Naive B cell (primary cell): ENCODE data around the gene SEC14L5. TPM values are rescaled to one million over a fixed set of nuclear protein-coding genes. Genes with fewer than 3 reads are reported as not detected.

ENCODE experiments used
- ATAC-seq, 2 donors: fragments of 150-1000 bp; cut with Tn5 transposase; 2 replicates each; pipeline ENCODE4 v1.10.0; 2021; ENCODE audit warnings: low read depth in 2 of 2, mild to moderate bottlenecking in 2 of 2, moderate library complexity in 2 of 2
- DNase-seq: peaks from one replicate; pipeline ENCODE4 v3.0.0; 2022
- H3K27ac Mint-ChIP-seq, 6 donors: one replicate each; pipeline ENCODE4 v1.8.0; 2020 to 2022; ENCODE audit warnings: mild to moderate bottlenecking in 6 of 6, mixed read lengths in 6 of 6, moderate library complexity in 5 of 6, inconsistent platforms in 2 of 6
- H3K27me3 Mint-ChIP-seq, 3 donors: one replicate each; pipeline ENCODE4 v1.8.0; 2021 to 2022; ENCODE audit warnings: mixed read lengths in 3 of 3, mild to moderate bottlenecking in 1 of 3
- H3K36me3 Mint-ChIP-seq, 2 donors: one replicate each; pipeline ENCODE4 v1.8.0; 2020 to 2022; ENCODE audit warnings: mixed read lengths in 2 of 2, inconsistent platforms in 1 of 2, mild to moderate bottlenecking in 1 of 2
- H3K4me1 Mint-ChIP-seq, 3 donors: one replicate each; pipeline ENCODE4 v1.8.0; 2020 to 2022; ENCODE audit warnings: mixed read lengths in 3 of 3, inconsistent platforms in 1 of 3, mild to moderate bottlenecking in 1 of 3, moderate library complexity in 1 of 3
- H3K4me3 Mint-ChIP-seq, 8 donors: one replicate each; pipeline ENCODE4 v1.8.0; 2020 to 2022; ENCODE audit warnings: mild to moderate bottlenecking in 8 of 8, mixed read lengths in 8 of 8, moderate library complexity in 8 of 8, inconsistent platforms in 2 of 8
- H3K9me3 Mint-ChIP-seq, 7 donors: one replicate each; pipeline ENCODE4 v1.8.0; 2020 to 2022; ENCODE audit warnings: mixed read lengths in 7 of 7, mild to moderate bottlenecking in 5 of 7, inconsistent platforms in 2 of 7, moderate library complexity in 1 of 7
- polyA plus RNA-seq, 6 donors: library from polyadenylated mRNA; unstranded; fragments of 300-500 nt; fragmentation: Illumina TruSeq; gene quantifications; one replicate each; pipeline ENCODE4 v1.2.3, GENCODE V29; 2021; ENCODE audit warnings: low read depth in 6 of 6

The SEC14L5 gene
- polyA plus RNA-seq, 6 donors from 2014 or later = 0.08 to 0.48 (median 0.43) TPM; not detected in 3

DNA sequence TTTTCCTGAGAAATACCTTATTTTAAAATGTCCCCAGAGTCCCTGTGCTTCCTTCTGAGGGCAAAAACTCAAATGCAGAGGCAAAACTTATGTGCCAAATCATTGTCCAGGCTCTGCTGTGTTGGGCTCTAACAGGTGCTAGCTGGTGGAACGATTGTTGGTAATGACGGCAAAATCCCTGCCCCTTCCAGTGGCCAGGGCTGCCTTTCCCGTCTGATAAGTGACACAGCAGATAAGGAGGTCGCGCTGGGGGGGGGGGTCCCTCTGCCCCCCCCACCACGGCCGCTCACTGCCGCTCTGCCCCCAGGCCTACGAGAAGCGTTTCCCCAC lies 29.1 kb downstream of the SEC14L5 start:
- Mint-ChIP-seq H3K36me3 (peaks cover 0 to 8% of the 10 kb centered on the region in 2 donors), H3K27ac (peak overlapping the region in 1 of 6 donors; percentile 21), H3K4me1 (peaks cover 0 to 7% (median 0%) of the 10 kb centered on the region in 3 donors), H3K27me3 (peaks cover 40 to 58% (median 50%) of the 10 kb centered on the region in 3 donors), H3K9me3 (peaks cover 2 to 28% (median 15%) of the 10 kb centered on the region in 7 donors), H3K4me3 (peak overlapping the region in 3 of 8 donors; percentile 33 to 54 (median 37))
- DNase-seq = no peak
- no peak for ATAC-seq

DNA sequence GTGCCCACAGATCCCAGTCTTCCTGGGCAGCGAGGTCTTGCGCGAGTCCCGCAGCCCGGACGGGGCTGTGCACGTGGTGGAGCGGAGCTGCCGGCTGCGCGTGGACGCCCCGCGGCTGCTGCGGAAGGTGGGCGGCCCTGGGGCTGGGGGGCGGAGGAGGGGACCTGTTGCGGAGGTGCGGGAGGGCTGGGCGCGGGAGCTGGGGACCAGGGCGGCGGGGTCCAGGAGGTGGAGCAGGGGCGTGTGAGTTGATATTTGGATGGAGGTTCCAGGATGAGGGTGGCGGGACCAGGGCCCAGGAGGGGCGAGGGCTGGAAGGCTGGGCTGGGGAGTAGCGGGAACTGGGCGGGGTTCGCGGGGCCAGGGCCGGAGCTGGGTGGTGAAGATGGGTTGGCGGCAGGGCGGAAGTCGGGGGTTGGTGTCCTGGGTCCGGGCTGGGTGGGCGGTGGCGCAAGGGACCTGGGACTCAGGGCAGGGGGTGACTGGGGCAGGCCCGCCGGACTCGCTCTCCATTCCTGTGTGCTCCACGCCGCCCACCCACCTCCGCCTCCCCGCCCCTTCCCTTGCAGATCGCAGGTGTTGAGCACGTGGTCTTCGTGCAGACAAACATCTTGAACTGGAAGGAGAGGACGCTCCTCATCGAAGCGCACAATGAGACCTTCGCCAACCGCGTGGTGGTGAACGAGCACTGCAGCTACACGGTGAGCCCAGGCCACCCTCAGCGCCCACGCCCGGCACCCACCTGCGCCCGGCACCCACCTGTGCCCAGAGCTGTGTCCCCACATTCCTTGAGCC lies 29.6 kb downstream of the SEC14L5 start:
- H3K27me3 Mint-ChIP-seq = peaks cover 44 to 60% (median 52%) of the 10 kb centered on the region in 3 donors
- H3K4me3 Mint-ChIP-seq = no peak overlapping the region
- peaks cover 0 to 7% (median 0%) of the 10 kb centered on the region in 3 donors for H3K4me1 Mint-ChIP-seq
- H3K36me3 Mint-ChIP-seq = peaks cover 0 to 8% of the 10 kb centered on the region in 2 donors
- peaks cover 2 to 28% (median 15%) of the 10 kb centered on the region in 7 donors for H3K9me3 Mint-ChIP-seq
- DNase-seq (no peak), ATAC-seq (peak in 1 of 2 donors; percentile 20)
- no peak overlapping the region for H3K27ac Mint-ChIP-seq

DNA sequence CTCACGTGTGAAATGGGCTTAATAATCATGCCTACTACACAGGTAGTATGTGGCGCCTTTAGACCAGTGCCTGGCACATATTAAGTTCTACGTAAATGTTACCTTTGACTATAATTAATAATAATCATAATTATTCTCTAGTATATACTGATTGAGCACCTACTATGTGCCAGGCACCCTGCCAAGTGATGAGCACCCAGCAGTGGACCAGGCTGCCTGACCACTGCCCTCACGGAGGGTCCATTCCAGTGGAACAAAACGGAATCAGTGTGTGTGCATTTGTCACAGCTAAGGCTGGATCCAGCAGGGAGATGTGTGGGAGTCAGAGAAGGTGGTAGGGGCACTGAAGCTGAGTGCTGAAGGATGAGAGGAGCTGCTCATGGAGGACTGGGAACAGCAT lies 30.5 kb downstream of the SEC14L5 start:
- Mint-ChIP-seq H3K9me3 (peaks cover 2 to 28% (median 15%) of the 10 kb centered on the region in 7 donors), H3K36me3 (peaks cover 0 to 8% of the 10 kb centered on the region in 2 donors), H3K27ac (no peak overlapping the region), H3K27me3 (peaks cover 44 to 60% (median 52%) of the 10 kb centered on the region in 3 donors), H3K4me1 (peaks cover 0 to 7% (median 0%) of the 10 kb centered on the region in 3 donors), H3K4me3 (peak overlapping the region in 2 of 8 donors; percentile 6 to 54)
- DNase-seq = no peak
- no peak for ATAC-seq

DNA sequence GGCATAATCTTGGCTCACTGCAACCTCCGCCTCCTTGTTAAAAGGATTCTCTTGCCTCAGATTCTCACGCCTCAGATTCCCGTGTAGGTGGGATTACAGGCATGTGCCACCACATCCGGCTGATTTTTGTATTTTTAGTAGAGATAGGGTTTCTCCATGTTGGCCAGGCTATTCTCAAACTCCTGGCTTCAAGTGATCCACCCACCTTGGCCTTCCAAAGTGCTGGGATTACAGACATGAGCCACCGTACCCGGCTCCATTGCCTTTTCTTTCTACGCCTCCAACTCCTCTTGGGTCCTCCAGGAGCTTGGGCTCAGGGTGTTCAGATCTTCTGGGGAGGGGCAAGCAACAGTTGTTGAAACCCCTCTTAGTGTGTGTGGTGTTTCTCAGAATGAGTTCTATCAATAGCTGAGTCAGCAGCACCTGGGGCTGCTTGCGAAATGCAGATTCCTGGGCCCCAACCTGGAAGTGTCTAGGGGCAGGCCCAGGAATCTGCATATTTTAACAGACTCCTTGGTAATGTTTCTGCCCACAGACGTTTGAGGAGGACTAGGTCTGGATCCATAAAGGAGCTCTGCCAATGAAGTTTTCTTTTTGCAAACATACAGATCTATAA lies 31.4 kb downstream of the SEC14L5 start:
- H3K4me1 Mint-ChIP-seq = peaks cover 0 to 7% (median 0%) of the 10 kb centered on the region in 3 donors
- no peak for ATAC-seq
- DNase-seq = no peak
- peak overlapping the region in 2 of 8 donors; percentile 24 to 51 for H3K4me3 Mint-ChIP-seq
- H3K27me3 Mint-ChIP-seq = peaks cover 37 to 56% (median 47%) of the 10 kb centered on the region in 3 donors
- H3K27ac Mint-ChIP-seq = peak overlapping the region in 1 of 6 donors; percentile 33
- peaks cover 0 to 20% (median 13%) of the 10 kb centered on the region in 7 donors for H3K9me3 Mint-ChIP-seq
- no peaks in the 10 kb centered on the region for H3K36me3 Mint-ChIP-seq

DNA sequence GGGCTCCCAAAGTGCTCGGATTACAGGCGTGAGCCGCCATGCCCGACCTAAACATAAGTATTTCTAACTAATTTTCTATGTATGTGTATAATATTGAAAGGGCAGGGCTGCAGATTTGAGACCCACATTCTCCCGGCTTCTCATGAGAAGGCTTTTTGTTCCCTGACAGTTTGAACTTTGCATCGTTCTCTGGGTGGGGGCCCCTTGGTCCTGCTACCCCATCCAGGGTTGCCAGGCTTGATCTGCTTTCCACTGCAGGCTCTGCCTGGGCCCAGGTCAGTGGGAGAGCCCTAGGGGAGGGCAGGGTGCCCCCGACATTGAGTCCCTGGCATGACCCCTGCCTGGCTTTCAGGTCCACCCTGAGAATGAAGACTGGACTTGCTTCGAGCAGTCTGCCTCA lies 32.3 kb downstream of the SEC14L5 start:
- no peak overlapping the region for H3K27ac Mint-ChIP-seq
- peaks cover 0 to 20% (median 12%) of the 10 kb centered on the region in 7 donors for H3K9me3 Mint-ChIP-seq
- peaks cover 37 to 63% (median 54%) of the 10 kb centered on the region in 3 donors for H3K27me3 Mint-ChIP-seq
- H3K36me3 Mint-ChIP-seq = no peaks in the 10 kb centered on the region
- DNase-seq (no peak), ATAC-seq (no peak)
- peak overlapping the region in 1 of 8 donors; percentile 30 for H3K4me3 Mint-ChIP-seq
- H3K4me1 Mint-ChIP-seq = peaks cover 0 to 7% (median 0%) of the 10 kb centered on the region in 3 donors

DNA sequence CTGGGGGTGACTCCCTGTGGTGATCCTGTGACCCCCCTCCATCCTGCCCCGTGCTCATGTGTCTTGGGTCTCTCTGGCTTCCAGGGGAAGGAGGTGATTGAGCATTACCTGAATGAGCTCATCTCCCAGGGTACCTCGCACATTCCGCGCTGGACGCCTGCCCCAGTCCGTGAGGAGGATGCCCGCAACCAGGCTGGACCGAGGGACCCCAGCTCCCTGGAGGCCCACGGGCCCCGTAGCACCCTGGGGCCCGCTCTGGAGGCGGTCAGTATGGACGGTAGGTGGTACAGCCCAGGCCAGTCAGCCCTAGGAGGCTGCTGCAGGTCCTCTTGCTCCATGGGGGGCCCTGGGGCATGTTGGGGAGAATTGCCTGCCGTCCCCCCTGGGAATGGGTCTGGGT lies 33.6 kb downstream of the SEC14L5 start:
- Mint-ChIP-seq H3K9me3 (peaks cover 0 to 16% (median 9%) of the 10 kb centered on the region in 7 donors), H3K27ac (no peak overlapping the region), H3K4me3 (no peak overlapping the region), H3K27me3 (peaks cover 27 to 67% (median 57%) of the 10 kb centered on the region in 3 donors), H3K4me1 (peaks cover 0 to 7% (median 0%) of the 10 kb centered on the region in 3 donors), H3K36me3 (no peaks in the 10 kb centered on the region)
- no peak for DNase-seq
- ATAC-seq = no peak

DNA sequence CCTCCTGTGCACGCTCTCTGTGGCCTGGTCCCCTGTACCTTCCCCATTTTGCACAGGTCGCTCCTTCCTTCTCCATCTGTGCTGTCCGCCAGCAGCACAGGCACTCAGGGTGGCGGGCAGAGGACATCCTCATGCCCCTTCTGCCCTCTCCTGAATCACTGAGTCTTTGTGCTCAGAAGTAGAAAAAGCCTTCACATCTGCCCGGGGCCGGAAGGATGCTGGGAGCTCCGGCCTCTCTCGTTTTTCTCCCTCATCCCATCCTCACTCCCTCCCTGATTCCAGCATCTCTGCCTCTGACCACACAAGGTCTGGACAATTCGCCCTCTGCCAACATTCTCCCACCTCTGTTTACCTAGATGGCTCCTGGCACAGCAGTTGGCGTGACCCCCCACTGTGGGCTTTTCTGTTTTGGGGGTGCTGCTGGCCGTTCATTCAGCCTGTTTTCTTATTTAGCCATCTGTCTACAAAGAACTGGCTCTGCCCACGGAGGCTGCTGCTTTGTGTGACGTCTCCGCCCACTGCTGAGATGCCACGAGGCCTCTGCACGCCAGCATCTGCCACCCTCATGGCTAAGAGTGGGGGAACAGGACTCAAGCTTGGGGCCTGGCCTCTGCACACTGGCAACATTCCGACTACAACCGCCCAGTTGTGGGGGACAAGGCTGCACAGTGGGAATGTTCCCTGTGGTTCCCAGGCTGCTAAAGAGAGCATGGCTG lies 36.7 kb downstream of the SEC14L5 start:
- H3K27me3 Mint-ChIP-seq = peaks cover 14 to 47% (median 31%) of the 10 kb centered on the region in 3 donors
- no peak for ATAC-seq
- H3K4me1 Mint-ChIP-seq = no peaks in the 10 kb centered on the region
- H3K27ac Mint-ChIP-seq = peak overlapping the region in 1 of 6 donors; percentile 62
- no peak for DNase-seq
- H3K9me3 Mint-ChIP-seq = peaks cover 0 to 2% (median 0%) of the 10 kb centered on the region in 7 donors
- peak overlapping the region in 1 of 8 donors; percentile 22 for H3K4me3 Mint-ChIP-seq
- H3K36me3 Mint-ChIP-seq = no peaks in the 10 kb centered on the region

DNA sequence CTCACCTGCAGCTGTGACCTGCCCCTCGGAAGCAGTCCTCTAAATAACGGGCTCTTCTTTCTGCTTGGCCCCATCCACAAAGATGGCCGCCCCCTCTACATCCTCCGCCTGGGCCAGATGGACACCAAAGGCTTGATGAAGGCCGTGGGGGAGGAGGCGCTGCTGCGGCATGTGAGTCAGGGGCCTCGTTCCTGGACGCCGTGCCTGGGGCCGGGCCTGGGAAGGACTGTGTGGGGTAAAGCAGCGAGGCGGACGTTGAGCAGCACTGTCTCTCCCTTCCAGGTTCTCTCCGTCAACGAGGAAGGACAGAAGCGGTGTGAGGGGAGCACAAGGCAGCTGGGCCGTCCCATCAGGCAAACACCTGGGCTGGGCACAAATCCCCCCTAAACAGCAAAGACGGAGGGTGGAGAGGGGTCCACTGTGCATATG lies 42.5 kb downstream of the SEC14L5 start:
- H3K36me3 Mint-ChIP-seq = no peaks in the 10 kb centered on the region
- ATAC-seq (no peak), DNase-seq (no peak)
- no peaks in the 10 kb centered on the region for H3K9me3 Mint-ChIP-seq
- H3K27ac Mint-ChIP-seq = no peak overlapping the region
- H3K4me3 Mint-ChIP-seq = no peak overlapping the region
- no peaks in the 10 kb centered on the region for H3K4me1 Mint-ChIP-seq
- peaks cover 6 to 34% (median 34%) of the 10 kb centered on the region in 3 donors for H3K27me3 Mint-ChIP-seq

DNA sequence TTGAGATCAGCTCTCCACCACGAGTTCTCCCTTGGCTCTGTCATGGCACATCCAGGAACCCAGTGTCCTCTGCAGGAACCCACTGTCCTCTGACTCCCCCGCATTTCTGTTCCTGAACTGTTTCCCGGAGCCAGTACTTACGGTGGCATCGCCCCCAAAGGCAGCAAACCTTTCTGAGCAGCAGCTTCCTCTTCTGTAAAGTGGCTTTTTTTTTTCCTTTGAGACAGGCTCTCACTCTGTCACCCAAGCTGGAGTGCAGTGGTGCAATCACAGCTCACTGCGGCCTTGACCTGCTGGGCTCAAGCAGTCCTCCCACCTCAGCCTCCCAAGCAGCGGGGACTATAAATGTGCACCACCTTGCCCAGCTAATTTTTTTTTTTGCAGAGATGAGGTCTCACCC lies 43.4 kb downstream of the SEC14L5 start:
- Mint-ChIP-seq H3K27me3 (peaks cover 6 to 25% (median 24%) of the 10 kb centered on the region in 3 donors), H3K9me3 (no peaks in the 10 kb centered on the region), H3K27ac (peak overlapping the region in 1 of 6 donors; percentile 4), H3K4me3 (no peak overlapping the region), H3K4me1 (no peaks in the 10 kb centered on the region), H3K36me3 (no peaks in the 10 kb centered on the region)
- no peak for ATAC-seq
- DNase-seq = no peak

DNA sequence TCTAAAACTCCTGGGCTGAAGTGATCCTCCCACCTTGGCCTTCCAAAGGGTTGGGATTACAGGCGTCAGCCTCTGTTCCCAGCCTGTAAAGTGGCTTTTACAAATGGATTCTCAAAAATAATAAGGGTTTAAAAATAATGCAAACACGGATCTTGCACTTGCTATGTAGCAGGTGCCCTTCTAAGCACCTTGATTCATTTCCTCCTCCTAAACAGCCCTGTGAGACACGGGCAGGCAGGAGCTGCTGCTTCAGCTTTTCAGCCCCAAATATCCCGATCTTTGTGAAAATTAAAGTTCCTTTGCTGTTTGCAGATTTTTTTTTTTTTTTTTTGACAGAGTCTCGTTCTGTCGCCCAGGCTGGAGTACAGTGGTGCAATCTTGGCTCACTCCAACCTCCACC lies 43.9 kb downstream of the SEC14L5 start:
- DNase-seq (no peak), ATAC-seq (no peak)
- Mint-ChIP-seq H3K9me3 (no peaks in the 10 kb centered on the region), H3K27ac (no peak overlapping the region), H3K4me1 (no peaks in the 10 kb centered on the region), H3K36me3 (no peaks in the 10 kb centered on the region), H3K27me3 (peaks cover 6 to 24% (median 21%) of the 10 kb centered on the region in 3 donors), H3K4me3 (no peak overlapping the region)

DNA sequence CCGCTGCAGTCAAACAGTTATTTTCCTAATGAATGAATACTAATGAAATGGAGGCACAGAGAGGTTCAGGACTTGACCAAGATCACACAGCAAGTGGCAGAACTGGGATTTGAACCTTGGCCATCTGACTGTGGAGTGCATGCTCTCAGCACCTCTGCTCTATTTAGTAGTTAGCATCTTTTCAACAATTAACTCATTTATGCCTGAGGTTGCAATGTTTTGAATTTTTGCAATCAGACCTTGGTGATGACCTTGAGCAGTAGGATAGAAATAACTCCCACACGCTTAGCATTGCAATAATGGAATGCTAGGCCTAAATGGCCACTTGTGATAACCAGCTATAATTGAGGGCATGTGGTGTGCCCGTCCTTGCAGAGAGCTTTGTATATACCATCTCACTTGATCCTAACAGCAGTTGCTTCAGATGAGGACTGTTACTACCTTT lies 44.6 kb downstream of the SEC14L5 start:
- Mint-ChIP-seq H3K4me3 (no peak overlapping the region), H3K4me1 (no peaks in the 10 kb centered on the region), H3K27ac (no peak overlapping the region), H3K36me3 (no peaks in the 10 kb centered on the region), H3K27me3 (peaks cover 6 to 25% (median 21%) of the 10 kb centered on the region in 3 donors), H3K9me3 (no peaks in the 10 kb centered on the region)
- no peak for DNase-seq
- ATAC-seq = no peak

DNA sequence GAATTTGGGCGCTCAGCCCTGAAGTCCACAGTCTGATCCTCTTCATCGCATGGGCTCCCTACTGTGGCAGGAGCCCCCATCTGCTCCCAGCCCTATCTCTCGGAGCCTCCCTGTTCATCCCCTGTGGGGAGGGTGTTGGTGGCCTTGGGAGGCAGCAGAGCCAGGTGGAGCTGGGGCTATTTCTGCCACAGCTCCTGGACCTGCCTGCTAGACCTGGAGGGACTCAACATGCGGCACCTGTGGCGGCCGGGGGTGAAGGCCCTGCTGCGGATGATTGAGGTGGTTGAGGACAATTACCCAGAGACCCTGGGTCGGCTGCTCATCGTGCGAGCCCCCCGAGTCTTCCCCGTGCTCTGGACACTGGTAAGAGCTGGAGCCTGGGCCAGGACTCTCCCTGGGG lies 45.1 kb downstream of the SEC14L5 start:
- Mint-ChIP-seq H3K9me3 (no peaks in the 10 kb centered on the region), H3K4me1 (no peaks in the 10 kb centered on the region), H3K27ac (no peak overlapping the region), H3K4me3 (no peak overlapping the region), H3K27me3 (peaks cover 6 to 25% (median 21%) of the 10 kb centered on the region in 3 donors), H3K36me3 (no peaks in the 10 kb centered on the region)
- DNase-seq = no peak
- no peak for ATAC-seq

DNA sequence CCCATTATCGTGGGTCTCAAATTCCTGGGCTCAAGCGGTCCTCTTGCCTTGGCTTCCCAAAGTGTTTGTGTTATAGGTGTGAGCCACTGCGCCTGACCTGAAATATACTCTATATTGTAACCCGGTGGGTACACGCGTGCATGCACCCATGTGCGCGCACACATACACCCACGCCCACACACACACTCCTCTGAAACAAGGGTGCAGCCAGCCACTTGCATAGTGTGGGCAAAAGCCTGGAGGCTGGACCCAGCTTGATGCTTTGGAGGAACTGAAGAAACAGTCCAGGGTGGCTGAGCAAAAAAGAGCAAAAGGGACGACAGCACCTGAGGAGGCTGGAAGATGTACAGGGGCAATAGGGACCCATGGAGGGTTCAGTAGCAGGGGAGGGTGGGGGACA lies 45.7 kb downstream of the SEC14L5 start:
- ATAC-seq (no peak), DNase-seq (no peak)
- no peaks in the 10 kb centered on the region for H3K36me3 Mint-ChIP-seq
- peaks cover 5 to 22% (median 22%) of the 10 kb centered on the region in 3 donors for H3K27me3 Mint-ChIP-seq
- no peaks in the 10 kb centered on the region for H3K4me1 Mint-ChIP-seq
- H3K9me3 Mint-ChIP-seq = no peaks in the 10 kb centered on the region
- no peak overlapping the region for H3K4me3 Mint-ChIP-seq
- H3K27ac Mint-ChIP-seq = no peak overlapping the region
